Hematopoietic multipotent progenitor cell treated with erythropoietin and hydrocortisone succinate and interleukin-3 and kit ligand, for 15 days (in vitro differentiated cells): ENCODE results near the gene NBR1.
"Not testable (repeated sequence)": the region's sequence is repeated elsewhere in the genome, so short reads cannot be mapped to it uniquely, and the experiment has no call there.

Experiments
- DNase-seq: peaks from one replicate; pipeline ENCODE4 v3.0.0-alpha.2; 2015; ENCODE audit warnings: low spot score

Gene NBR1

DNA sequence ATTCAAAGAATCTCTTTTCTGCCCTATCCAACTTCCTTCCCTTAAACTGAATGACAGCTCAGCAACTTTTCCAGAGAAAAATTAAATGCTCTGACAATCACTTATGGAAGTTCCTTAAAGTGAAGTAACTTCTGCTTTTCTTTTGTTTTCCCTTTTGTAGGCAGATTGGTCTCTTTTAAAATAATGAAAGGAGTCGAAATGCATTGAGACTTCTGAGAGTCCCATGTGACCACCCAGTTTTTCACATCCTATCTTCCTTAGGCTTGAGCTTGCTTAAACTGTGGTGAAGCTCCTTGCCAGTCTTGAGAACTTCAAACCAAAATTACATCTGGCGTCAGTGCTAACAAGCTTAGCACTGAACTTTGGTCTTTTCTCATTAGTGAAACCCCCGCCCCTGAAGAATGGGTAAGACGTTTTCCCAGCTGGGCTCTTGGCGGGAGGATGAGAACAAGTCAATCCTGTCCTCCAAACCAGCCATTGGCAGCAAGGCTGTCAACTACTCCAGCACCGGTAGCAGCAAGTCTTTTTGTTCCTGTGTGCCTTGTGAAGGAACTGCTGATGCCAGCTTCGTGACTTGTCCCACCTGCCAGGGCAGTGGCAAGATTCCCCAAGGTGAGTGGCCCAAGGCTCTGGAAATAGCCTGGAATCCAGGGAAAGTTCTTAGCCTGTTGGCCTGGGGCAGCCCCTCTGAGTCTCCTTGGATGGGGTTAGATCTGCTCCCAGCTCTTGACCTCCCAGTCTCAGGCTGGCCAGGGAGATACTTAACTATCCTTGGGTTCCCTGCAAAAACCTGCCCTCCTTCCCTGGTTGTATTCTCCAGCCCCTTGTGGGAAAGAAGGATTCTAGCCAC, 41.9 kb downstream of the NBR1 start:
- DNase-seq: no peak

DNA sequence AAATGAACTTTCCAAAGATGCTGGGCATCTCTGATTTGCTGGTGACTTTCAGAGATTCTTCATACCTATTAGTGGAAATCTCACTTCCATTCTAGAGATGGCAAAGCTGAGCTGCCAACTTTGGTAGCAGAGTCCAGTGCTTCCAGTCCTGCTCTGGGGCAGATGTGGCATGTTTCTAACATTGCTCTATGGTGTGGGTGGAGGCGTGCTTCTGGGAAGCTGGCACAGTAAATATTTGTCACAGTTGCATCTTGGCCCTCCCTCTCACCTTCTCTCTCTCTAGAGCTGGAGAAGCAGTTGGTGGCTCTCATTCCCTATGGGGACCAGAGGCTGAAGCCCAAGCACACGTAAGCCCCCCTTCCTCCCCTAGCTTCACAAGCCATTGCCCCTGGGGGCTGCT, 42.5 kb downstream of the NBR1 start:
- DNase-seq: no peak

DNA sequence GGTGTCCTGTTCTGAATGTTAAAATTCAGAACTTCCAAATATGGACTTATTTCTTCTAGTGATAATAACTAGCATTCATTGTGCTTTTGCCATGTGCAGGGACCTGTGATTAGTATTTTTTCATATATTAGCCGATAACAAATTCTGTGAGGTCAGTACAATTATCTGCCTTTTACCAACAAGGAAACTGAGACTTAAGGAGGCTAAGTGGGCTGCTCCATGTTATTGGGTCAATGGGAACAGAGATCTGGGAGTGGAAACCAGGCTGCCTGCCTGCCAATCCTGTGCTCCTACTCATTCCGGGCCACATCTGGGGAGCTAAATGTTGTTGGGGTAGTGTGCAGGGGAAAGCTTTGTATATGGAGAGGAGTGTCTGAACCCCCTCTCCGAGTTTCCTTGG, 44.3 kb downstream of the NBR1 start:
- no peak for DNase-seq

DNA sequence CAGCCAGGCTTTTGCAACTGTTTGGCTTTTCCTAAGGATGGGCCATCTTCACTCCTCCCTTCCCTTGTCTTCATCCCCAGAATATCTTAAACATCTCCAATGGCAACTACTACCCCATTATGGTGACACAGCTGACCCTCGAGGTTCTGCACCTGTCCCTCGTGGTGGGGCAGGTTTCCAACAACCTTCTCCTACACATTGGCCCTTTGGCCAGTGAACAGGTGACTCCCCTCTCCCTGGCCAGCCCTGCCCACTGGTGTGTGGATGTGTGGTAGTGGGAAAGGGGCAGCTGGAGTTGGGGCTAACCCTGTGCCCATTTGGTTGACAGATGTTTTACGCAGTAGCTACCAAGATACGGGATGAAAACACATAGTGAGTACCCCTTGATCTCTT, 45.4 kb downstream of the NBR1 start:
- no peak for DNase-seq

DNA sequence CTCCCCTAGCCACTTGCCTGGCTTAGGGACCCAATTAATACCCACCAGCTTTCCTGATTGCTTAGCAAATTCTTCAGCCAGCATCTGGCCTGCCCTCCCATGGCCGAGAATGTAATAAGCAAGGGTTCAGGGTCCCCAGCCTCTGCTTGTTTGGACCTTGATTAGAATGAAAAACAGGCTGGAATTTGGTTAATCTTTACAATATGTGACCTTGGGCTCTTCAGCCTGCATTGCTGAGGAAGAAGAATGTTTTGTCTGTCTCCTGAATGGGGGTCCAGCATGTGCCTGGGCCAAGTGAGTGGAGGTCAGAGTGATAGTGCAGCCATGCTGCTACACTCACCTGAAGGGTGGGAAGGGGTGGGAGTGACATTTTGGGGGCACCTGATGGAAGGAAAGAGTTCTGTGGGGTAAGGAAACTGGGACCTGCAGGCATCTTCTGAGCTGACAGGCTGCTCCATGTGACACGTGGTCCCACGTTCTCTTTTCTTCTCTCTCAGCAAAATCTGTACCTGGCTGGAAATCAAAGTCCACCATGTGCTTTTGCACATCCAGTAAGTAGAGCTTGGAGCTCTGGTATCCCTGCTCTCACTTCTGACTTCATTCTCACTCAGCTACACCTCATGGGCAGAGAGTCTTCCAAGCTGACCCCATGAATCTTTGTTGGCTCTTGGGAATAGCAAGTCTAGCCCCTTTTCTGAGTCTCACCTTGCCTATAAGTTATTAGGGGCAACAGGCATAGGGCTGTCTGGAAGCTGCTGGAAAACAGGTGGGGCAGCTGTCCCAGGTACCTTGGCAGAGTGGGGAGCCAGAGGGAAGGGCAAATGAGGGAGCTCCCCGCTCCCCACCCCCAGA, 46.0 kb downstream of the NBR1 start:
- no peak for DNase-seq

DNA sequence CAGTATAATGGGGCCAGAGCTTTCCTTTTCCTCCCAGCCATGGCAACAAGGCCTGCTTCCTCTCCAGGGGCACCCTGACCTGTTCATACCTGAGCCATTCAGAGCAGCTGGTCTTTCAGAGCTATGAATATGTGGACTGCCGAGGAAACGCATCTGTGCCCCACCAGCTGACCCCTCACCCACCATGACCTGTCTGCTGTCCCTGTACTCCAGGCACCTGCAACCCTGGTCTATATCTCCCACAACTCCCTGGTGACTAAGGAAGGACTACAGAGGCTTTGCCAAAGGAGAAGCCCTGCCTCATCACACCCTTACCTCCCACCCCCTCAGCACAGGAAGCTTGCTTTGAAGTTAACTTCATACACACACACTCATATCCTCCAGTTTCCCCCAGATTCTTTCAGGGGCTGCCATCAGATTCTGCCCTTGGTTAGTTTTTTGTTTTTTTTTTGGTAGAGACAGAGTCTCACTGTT, 46.6 kb downstream of the NBR1 start:
- no peak for DNase-seq

DNA sequence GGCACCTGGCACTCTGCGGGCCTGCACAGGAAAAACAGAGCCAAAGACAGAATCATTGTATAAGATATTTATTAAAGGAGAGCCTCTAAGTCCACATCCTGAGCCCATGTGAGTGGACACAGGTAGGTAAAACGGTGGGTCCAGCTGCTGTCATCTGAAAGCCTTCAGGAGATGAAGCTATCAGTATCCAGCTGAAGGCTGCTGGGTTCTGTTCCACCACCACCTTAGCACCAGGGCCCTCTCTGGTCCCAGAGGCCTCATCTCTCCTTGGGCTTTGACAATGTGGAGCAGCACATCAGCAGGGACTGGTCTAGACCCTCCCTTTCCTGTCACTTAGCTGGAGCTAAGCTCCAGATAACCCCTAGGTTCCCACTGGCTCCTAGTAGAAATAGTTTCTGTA, 48.0 kb downstream of the NBR1 start:
- DNase-seq: no peak

DNA sequence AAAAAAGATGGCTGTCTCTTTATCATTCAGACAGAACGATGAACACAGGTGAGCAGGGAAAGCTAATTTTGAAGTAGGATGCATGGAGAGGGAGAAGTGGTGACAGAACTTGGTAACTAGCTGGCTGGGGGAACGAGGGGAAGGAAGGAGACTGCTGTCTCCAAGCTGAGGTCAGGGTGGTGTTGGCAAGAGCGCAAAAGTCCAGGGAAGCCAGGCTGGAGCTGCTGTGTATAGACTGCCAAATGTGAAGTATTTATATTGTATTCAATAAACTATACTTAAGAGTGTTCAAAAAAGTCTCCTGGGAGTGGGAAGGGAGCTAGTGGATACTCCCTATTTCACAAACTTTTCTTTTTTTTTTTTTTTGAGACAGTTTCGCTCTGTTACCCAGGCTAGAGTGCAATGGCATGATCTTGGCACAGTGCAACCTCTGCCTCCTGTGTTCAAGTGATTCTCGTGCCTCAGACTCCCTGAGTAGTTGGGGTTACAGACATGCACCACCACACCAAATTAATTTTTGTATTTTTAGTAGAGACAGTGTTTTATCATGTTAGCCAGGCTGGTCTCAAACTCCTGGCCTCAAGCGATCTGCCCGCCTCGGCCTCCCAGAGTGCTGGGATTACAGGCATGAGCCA, 48.8 kb downstream of the NBR1 start:
- no peak for DNase-seq

DNA sequence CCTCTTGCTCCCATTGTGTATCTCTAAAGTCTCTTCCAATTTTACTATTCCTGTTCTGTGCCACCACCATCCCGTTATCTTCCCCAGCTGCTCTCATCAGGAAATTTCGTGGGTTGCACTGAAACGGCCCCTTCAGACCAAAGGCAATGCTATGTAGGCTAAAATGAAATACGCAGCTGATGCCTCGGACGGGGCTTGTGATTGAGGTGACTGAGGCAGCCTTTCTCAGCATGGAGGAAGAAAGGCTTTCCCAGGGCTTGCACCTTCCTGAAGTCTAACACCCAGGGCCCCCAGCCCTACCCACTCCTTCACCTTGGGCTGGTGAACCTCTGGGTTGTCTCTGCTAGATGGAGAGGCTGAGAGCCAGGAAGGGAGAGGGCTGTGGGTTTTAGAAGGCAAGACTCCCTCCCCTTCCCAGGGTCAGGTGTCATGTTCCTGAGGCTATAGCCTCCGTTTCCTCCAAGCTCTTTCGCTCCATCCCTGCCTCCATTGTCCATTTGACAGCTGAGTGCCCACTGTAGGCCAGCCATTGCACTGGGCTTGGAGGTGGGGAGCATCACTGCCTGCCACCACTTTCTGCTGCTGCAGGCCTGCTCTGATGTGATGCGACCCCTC, 49.6 kb downstream of the NBR1 start:
- no peak for DNase-seq

DNA sequence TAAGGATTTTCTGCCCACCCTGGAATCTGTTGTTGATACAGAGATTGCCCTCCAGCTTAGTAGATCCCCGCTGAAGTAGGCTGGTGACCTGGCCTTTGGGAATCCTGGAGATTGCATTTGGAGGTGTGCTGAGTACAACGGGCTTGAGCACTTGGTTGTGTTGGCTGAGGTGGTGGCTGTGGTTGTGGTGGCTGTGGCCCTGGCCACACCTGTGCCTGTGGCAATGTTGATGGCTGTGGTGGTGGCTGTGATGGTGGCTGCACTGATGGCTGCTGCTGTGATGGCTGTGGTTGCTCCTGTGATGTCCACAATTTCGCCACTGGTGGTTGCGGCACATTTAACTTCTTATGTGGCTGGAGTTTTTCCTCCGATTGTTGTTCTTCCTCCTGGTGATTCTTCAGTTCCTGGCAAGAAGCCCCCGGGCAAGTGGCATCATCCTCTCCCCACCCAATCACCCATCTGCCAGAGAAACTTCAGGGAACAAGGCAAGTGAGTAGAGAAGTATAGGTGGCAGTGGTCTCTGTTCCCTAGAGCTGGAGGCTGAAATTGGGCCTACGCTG, 53.2 kb downstream of the NBR1 start:
- DNase-seq: no peak

DNA sequence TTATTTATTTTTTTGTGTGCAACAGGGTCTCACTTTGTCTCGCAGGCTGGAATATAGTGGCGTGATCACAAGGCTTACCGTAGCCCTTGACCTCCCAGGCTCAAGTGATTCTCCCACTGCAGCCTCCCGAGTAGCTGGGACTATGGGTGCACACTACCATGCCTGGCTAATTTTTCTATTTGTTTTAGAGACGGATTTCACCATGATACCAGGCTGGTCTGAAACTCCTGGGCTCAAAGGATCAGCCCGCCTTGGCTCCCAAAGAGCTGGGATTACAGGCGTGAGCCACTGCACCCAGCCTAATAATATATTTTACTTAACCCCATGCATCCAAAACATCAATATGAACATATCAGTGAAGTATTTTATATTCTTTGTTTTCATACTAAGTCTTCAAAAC, 55.4 kb downstream of the NBR1 start:
- no peak for DNase-seq

DNA sequence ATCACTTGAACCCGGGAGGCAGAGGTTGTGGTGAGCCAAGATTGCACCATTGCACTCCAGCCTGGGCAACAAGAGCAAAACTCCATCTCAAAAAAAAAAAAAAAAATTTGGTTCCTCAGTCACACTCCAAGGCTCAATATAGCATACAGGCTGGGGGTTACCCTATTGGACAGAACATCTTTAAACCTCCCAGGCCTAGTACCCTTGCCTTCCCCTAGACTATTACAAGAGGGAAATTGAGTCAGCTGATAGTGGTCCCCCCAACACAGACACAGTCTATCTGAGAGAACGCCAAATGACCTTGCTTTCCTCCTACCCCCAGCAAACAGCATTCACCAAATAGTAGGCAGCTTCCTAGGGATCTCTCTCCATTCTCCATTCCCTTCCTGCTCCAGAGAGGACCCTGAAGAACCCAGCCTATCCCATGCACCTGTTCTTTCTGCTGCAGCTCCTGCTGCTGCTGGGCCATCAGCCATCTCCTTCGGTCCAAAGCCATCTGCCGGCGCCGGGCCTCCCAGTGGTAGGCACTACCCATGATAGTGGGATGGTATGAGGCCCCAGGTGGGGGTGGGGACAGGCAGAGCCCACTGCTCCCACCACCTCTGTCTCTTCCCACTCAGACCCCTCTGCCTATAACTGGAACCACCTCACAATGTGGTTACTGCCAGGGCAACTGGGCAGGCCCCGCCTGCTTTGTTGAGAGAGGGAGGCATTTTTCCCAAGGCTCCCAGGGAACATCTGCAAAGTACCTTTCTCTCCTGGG, 57.2 kb downstream of the NBR1 start, which contains the start of gene CCDC200:
Gene CCDC200 (minus strand): TSS at position 604 of the 763 bp plus-strand sequence. CDS start 69 bp downstream, at position 535.
- DNase-seq: not testable (repeated sequence)

DNA sequence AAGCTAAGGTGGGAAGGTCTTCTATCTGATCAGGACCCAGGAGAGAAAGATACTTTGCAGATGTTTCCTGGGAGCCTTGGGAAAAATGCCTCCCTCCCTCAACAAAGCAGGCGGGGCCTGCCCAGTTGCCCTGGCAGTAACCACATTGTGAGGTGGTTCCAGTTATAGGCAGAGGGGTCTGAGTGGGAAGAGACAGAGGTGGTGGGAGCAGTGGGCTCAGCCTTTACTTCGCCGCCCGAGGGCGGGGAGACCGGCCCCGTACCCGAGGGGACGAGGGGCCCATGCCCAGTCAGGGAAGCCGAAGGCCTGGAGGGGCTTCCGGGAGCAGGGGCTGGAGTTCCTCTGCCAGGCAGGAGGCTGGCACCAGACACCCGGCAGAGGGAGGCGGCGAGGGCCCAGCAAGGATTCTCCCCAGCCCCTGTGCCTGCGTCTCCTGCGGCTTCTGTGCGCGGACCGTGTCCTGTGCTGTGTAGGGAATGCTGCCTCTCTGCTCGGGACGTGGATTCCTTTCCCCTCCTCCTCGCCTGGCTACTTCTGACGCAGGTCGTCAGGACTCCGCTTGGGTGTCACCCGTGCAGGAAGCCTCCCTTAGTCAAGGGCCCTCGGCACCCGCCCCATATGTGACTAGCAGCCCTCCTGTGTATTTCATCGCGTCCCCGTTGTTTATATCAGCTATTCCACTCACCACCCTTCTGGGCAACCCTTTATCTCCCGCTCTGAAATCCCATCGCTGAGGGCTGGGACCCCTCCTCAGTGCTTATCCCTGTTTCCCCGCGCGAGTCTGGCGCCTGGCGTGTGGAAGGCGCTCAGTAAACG, 60.4 kb downstream of the NBR1 start:
- DNase-seq: not testable (repeated sequence)

DNA sequence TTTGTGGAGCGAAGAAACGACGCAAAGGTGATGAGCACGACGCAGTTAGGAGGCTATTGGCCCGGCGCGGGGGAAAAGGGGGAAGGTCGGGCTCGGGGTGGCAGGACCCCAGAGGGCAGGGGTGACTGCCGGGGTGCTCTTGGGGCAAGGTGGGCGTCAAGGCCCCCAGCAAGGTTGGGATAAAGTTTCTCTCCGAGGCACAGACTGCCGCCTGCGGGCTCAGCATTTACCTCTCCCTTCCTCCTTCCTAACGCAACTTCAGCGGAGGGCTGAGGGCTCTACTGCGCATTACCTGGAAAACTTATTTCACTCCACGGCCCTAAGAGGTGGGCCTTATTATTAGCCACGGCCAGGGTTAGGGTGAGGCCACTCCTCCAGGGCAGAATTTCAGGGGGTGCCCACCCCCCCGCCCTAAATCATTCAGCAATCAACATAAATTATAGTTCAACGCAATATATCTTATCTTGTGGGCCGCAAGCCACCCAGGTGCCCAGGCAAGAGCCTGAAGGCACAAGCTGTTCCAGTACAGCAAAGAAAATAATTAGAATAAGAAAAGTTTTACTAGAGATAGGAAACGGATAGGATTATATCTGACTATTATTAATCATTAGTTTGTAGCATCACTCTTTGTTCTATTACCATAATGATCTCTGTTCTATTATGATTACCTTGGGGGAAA, 61.1 kb downstream of the NBR1 start:
- DNase-seq: peak; percentile 17

DNA sequence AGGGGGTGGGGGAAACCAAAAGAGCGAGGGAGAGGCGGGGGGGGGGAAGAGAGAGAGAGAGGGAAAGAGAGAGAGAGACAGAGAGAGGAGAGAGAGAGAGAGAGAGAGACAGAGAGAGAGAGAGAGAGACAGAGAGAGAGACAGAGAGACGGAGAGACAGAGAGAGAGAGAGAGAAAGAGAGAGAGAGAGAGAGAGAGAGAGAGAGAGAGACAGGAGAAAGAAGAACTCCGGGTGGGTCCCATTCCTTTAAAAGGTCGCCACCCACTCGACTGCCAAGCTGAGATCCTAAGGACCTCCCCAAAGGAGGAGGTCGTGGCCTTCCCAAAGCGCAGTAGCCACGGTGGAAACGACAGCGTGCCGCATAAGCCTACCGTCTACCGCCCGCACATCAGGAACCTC, 62.2 kb downstream of the NBR1 start:
- not testable (repeated sequence) for DNase-seq

DNA sequence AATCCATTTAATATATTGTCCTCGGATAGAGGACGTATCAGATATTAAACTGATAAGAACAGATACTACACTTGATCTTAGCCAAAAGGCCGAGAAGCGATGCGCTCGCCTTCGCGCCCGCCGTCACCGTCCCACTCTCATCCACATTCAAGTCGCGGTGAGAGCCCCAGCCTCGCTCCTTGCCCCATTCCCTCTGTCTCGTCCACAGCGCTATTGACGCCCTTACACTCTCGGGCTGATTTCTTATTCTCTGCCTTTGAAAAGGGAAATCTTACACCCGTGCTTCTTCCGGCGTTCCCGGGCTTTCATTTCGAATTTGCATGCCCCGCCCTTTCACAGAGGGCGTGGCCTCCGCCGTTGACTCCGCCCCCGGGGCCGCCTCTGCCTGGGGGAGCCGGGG, 62.9 kb downstream of the NBR1 start, which contains the start of gene RNU2-1:
Gene RNU2-1 (minus strand): TSS at position 101 of the 400 bp plus-strand sequence.
- DNase-seq: not testable (repeated sequence)

DNA sequence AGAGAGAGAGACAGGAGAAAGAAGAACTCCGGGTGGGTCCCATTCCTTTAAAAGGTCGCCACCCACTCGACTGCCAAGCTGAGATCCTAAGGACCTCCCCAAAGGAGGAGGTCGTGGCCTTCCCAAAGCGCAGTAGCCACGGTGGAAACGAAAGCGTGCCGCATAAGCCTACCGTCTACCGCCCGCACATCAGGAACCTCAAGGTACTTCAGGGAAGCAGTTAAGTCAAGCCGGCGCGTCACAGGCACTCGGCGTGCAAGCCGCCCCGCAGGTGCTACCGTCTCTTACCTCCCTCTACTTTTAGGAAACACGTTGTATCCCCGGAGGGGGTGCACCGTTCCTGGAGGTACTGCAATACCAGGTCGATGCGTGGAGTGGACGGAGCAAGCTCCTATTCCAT, 68.6 kb downstream of the NBR1 start:
- DNase-seq: not testable (repeated sequence)

DNA sequence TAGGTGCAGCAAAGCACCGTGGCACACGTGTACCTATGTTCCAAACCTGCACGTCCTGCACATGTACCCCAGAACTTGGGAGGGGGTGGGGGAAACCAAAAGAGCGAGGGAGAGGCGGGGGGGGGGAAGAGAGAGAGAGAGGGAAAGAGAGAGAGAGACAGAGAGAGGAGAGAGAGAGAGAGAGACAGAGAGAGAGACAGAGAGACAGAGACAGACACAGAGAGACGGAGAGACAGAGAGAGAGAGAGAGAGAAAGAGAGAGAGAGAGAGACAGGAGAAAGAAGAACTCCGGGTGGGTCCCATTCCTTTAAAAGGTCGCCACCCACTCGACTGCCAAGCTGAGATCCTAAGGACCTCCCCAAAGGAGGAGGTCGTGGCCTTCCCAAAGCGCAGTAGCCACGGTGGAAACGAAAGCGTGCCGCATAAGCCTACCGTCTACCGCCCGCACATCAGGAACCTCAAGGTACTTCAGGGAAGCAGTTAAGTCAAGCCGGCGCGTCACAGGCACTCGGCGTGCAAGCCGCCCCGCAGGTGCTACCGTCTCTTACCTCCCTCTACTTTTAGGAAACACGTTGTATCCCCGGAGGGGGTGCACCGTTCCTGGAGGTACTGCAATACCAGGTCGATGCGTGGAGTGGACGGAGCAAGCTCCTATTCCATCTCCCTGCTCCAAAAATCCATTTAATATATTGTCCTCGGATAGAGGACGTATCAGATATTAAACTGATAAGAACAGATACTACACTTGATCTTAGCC, 69.8 kb downstream of the NBR1 start:
- not testable (repeated sequence) for DNase-seq

DNA sequence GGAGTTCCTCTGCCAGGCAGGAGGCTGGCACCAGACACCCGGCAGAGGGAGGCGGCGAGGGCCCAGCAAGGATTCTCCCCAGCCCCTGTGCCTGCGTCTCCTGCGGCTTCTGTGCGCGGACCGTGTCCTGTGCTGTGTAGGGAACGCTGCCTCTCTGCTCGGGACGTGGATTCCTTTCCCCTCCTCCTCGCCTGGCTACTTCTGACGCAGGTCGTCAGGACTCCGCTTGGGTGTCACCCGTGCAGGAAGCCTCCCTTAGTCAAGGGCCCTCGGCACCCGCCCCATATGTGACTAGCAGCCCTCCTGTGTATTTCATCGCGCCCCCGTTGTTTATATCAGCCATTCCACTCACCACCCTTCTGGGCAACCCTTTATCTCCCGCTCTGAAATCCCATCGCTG, 75.4 kb downstream of the NBR1 start:
- DNase-seq: not testable (repeated sequence)
